Endodermal cell (in vitro differentiated cells): ENCODE data around the gene BBS9. TPM values are rescaled to one million over a fixed set of nuclear protein-coding genes. Genes with fewer than 3 reads are reported as not detected.

Source experiments
- DNase-seq: peaks from one replicate; pipeline ENCODE4 v3.0.0-alpha.2; 2017
- H3K27ac ChIP-seq: 2 replicates; pipeline ENCODE4 v1.5.1; 2013; ENCODE audit warnings: mild to moderate bottlenecking, low read depth, low read length, moderate library complexity
- H3K27me3 ChIP-seq: 2 replicates; pipeline ENCODE4 v1.6.1; 2013; ENCODE audit warnings: mild to moderate bottlenecking, low read length, moderate library complexity; ENCODE audit not compliant: insufficient read depth, control insufficient read depth, poor library complexity, severe bottlenecking
- H3K36me3 ChIP-seq: 2 replicates; pipeline ENCODE4 v1.7.0; 2013; ENCODE audit warnings: mild to moderate bottlenecking, low read length, moderate library complexity; ENCODE audit not compliant: control insufficient read depth, insufficient read depth
- H3K4me1 ChIP-seq: one replicate; pipeline ENCODE4 v1.7.0; 2013; ENCODE audit warnings: low read length; ENCODE audit not compliant: control insufficient read depth, insufficient read depth
- H3K4me3 ChIP-seq: 2 replicates; pipeline ENCODE4 v1.5.1; 2013; ENCODE audit warnings: mild to moderate bottlenecking, low read length, moderate library complexity
- H3K9ac ChIP-seq: 2 replicates; pipeline ENCODE4 v1.6.1; 2013; ENCODE audit warnings: mild to moderate bottlenecking, low read length, moderate library complexity; ENCODE audit not compliant: poor library complexity, severe bottlenecking; ENCODE audit errors: extremely low read depth
- H3K9me3 ChIP-seq: 2 replicates; pipeline ENCODE4 v1.6.1; 2013; ENCODE audit warnings: mild to moderate bottlenecking, low read length, moderate library complexity; ENCODE audit not compliant: control insufficient read depth
- H3K27ac Mint-ChIP-seq: 2 replicates; pipeline ENCODE4 v1.8.0; 2020; ENCODE audit warnings: mixed read lengths
- H3K27me3 Mint-ChIP-seq: 2 replicates; pipeline ENCODE4 v1.8.0; 2021; ENCODE audit warnings: mild to moderate bottlenecking, mixed read lengths; ENCODE audit not compliant: insufficient read depth
- H3K36me3 Mint-ChIP-seq: 2 replicates; pipeline ENCODE4 v1.8.0; 2020; ENCODE audit warnings: low read depth, mixed read lengths
- H3K4me1 Mint-ChIP-seq: 2 replicates; pipeline ENCODE4 v1.8.0; 2020; ENCODE audit warnings: mixed read lengths
- H3K4me3 Mint-ChIP-seq: 2 replicates; pipeline ENCODE4 v1.8.0; 2020; ENCODE audit warnings: mild to moderate bottlenecking, moderate library complexity, mixed read lengths
- H3K9me3 Mint-ChIP-seq: 2 replicates; pipeline ENCODE4 v1.8.0; 2020; ENCODE audit warnings: mild to moderate bottlenecking, mixed read lengths
- WGBS, 2 experiments: methylation state at CpG; one replicate each; pipeline versions ENCODE4 v1.1.5 to v1.1.7; 2013; ENCODE audit warnings: missing lambda C conversion rate in 2 of 2, mixed read lengths in 1 of 2; ENCODE audit not compliant: insufficient coverage in 1 of 2, insufficient read length in 1 of 2; 5-methylcytosine and 5-hydroxymethylcytosine counted together
- total RNA-seq, 2 donors: library from RNA; stranded (reverse); fragmentation: NEBNext Ultra II Directional in 1 of 2; extraction: Animal tissue kit (Norgen Biotek cat#: 25700) in 1 of 2; gene quantifications; 2 replicates in 1 of 2; 3 replicates in 1 of 2; pipeline ENCODE4 v1.2.1, GENCODE V29; 2021
- TF ChIP-seq, protein P1 (sequence below): fragments of 200-600 bp; sonication (generic); conservative IDR thresholded peaks from 2 replicates; pipeline ENCODE4 v1.5.0; 2021; ENCODE audit warnings: antibody characterized with exemption, mild to moderate bottlenecking

BBS9 gene
- total RNA-seq, 2 donors from 2014 or later = 20.7 to 21.6 TPM

DNA sequence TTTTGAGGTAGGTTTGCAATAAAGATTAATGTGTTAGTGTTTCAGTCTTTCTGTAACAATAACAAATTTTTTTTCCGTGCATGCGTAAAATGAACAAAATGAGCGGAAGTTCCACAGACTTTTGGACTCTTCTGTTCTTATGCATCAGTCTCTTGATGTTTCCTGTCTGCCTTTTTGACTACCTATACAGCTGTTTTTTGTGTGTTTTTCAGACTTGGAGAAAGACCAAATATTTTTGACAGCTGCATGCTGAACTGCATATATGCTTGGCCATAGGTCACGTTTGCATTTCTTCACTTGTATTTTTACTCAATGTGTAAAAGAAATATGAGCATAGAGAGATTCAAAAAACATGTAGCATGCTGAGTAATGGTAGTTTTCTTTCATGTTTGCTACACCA is 119.3 kb downstream of the BBS9 start:
- DNase-seq = no peak
- Histone ChIP-seq H3K27me3 (no peaks in the 10 kb centered on the region), H3K9me3 (no peaks in the 10 kb centered on the region), H3K9ac (no peak overlapping the region), H3K4me3 (no peak overlapping the region), H3K27ac (no peak overlapping the region), H3K36me3 (no peaks in the 10 kb centered on the region), H3K4me1 (no peaks in the 10 kb centered on the region)
- Mint-ChIP-seq H3K27ac (no peak overlapping the region), H3K4me1 (peaks cover 12% of the 10 kb centered on the region), H3K9me3 (peaks cover 2% of the 10 kb centered on the region), H3K4me3 (no peak overlapping the region), H3K36me3 (peaks cover 2% of the 10 kb centered on the region), H3K27me3 (no peaks in the 10 kb centered on the region)
- WGBS, 2 experiments = 92 to 97% methylated on average over 4 of the region's 4 CpGs
- TF ChIP-seq, protein P1, sequence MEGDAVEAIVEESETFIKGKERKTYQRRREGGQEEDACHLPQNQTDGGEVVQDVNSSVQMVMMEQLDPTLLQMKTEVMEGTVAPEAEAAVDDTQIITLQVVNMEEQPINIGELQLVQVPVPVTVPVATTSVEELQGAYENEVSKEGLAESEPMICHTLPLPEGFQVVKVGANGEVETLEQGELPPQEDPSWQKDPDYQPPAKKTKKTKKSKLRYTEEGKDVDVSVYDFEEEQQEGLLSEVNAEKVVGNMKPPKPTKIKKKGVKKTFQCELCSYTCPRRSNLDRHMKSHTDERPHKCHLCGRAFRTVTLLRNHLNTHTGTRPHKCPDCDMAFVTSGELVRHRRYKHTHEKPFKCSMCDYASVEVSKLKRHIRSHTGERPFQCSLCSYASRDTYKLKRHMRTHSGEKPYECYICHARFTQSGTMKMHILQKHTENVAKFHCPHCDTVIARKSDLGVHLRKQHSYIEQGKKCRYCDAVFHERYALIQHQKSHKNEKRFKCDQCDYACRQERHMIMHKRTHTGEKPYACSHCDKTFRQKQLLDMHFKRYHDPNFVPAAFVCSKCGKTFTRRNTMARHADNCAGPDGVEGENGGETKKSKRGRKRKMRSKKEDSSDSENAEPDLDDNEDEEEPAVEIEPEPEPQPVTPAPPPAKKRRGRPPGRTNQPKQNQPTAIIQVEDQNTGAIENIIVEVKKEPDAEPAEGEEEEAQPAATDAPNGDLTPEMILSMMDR = no peak

GRCh38 chr7:33250421-33250871 is 121.1 kb downstream of the BBS9 start:
- H3K36me3 ChIP-seq = no peaks in the 10 kb centered on the region

DNA sequence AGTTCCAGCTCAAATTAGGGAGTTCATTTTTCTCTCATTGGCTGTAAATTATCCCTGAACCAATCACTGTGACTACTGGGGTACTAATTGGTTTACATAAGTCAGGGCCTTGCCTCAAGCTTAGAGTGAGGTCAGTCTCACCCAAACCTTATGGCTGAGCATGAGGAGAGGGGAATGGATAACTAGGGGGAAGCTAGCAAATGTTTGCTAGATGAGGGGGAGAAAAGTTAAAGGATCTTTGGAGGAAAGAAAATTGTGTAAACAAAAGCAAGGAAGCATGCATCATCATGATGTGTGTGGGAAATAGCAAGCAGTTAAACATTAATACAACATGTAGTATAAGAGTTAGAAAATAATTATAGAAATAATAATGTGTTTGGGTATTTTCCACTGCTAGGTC is 121.9 kb downstream of the BBS9 start:
- H3K27me3 Mint-ChIP-seq = no peaks in the 10 kb centered on the region

More at GRCh38 chr7:33250421-33250871, 121.1 kb downstream of the BBS9 start:
- H3K36me3 Mint-ChIP-seq = peaks cover 2% of the 10 kb centered on the region
- no peak overlapping the region for H3K4me3 ChIP-seq
- H3K4me1 Mint-ChIP-seq = peaks cover 18% of the 10 kb centered on the region
- H3K9me3 Mint-ChIP-seq = peaks cover 2% of the 10 kb centered on the region
- no peak overlapping the region for H3K9ac ChIP-seq
- no peaks in the 10 kb centered on the region for H3K4me1 ChIP-seq
- H3K27me3 Mint-ChIP-seq = no peaks in the 10 kb centered on the region
- H3K27ac Mint-ChIP-seq = no peak overlapping the region
- H3K27ac ChIP-seq = no peak overlapping the region
- no peaks in the 10 kb centered on the region for H3K27me3 ChIP-seq
- no peak for DNase-seq
- TF ChIP-seq, protein P1 = no peak
- no peak overlapping the region for H3K4me3 Mint-ChIP-seq
- H3K9me3 ChIP-seq = no peaks in the 10 kb centered on the region

More for the DNA sequence above, 121.9 kb downstream of the BBS9 start:
- TF ChIP-seq, protein P1 = no peak
- no peaks in the 10 kb centered on the region for H3K4me1 ChIP-seq
- H3K36me3 ChIP-seq = no peaks in the 10 kb centered on the region
- H3K4me3 ChIP-seq = no peak overlapping the region
- Mint-ChIP-seq H3K4me3 (no peak overlapping the region), H3K27ac (no peak overlapping the region), H3K9me3 (peaks cover 2% of the 10 kb centered on the region), H3K36me3 (peaks cover 2% of the 10 kb centered on the region), H3K4me1 (peaks cover 13% of the 10 kb centered on the region)
- H3K9ac ChIP-seq = no peak overlapping the region
- no peak for DNase-seq
- no peak overlapping the region for H3K27ac ChIP-seq
- H3K27me3 ChIP-seq = no peaks in the 10 kb centered on the region
- H3K9me3 ChIP-seq = no peaks in the 10 kb centered on the region
